ENCODE data around the gene KLF1. TPM values are rescaled to one million over a fixed set of nuclear protein-coding genes. Genes with fewer than 3 reads are reported as not detected.

KLF1 gene
- total and polyA plus RNA-seq, 2 donors (not counting 1 experiment from before 2014, with no cell fraction given), result not detected

DNA sequence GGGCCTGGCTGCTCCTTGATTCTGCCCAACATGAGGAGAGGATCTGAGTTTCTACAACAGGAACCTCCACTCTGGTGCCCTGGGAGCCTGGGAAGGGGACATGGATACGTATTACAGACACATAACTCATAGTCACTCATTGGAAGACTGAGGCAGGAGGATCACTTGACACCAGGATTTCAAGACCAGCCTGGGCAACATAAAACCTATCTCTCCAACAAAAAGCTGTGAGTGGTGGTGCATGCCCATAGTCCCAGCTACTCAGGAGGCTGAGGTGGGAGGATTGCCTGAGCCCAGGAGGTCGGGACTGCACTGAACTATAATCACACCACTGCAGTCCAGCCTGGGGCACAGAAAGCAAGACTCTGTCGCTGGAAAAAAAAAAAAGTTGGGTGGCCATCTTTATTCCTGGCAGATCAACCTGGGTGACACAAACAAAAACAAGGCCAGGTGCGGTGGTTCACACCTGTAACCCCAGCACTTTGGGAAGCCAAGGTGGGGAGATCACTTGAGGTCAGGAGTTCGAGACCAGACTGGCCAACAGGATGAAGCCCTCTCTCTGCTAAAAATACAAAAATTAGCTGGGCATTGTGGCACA lies 1.1 kb upstream of the KLF1 start:
- H2AFZ ChIP-seq (ENCODE audit: low read length), result no peak overlapping the region
- H3K27ac ChIP-seq (ENCODE audit: insufficient read depth, low read length), result no peak overlapping the region
- no peak for DNase-seq (ENCODE audit: low read depth in 2 of 2)
- peaks cover 1% of the 10 kb centered on the region for H3K79me2 ChIP-seq (ENCODE audit: control insufficient read depth, insufficient read depth, low read length)
- H3K4me2 ChIP-seq (ENCODE audit: extremely low read depth, insufficient read depth, low read length), result no peak overlapping the region
- no peak overlapping the region for H3K9ac ChIP-seq (ENCODE audit: insufficient read depth, low read length)
- H4K20me1 ChIP-seq (ENCODE audit: control insufficient read depth, extremely low read depth, insufficient read depth, low read length), result no peaks in the 10 kb centered on the region
- H3K4me1 ChIP-seq (ENCODE audit: control insufficient read depth, extremely low read depth, insufficient read depth, low read length), result peaks cover 6% of the 10 kb centered on the region
- H3K9me3 ChIP-seq (ENCODE audit: control insufficient read depth, insufficient read depth, low read depth, low read length), result no peaks in the 10 kb centered on the region
- no peaks in the 10 kb centered on the region for H3K36me3 ChIP-seq (ENCODE audit: control insufficient read depth, insufficient read depth, low read length)
- TF ChIP-seq EZH2 (IDR thresholded peaks at IDR 0.05; ENCODE audit: low read length, missing control alignments), result no peak
- TF ChIP-seq, protein P1, sequence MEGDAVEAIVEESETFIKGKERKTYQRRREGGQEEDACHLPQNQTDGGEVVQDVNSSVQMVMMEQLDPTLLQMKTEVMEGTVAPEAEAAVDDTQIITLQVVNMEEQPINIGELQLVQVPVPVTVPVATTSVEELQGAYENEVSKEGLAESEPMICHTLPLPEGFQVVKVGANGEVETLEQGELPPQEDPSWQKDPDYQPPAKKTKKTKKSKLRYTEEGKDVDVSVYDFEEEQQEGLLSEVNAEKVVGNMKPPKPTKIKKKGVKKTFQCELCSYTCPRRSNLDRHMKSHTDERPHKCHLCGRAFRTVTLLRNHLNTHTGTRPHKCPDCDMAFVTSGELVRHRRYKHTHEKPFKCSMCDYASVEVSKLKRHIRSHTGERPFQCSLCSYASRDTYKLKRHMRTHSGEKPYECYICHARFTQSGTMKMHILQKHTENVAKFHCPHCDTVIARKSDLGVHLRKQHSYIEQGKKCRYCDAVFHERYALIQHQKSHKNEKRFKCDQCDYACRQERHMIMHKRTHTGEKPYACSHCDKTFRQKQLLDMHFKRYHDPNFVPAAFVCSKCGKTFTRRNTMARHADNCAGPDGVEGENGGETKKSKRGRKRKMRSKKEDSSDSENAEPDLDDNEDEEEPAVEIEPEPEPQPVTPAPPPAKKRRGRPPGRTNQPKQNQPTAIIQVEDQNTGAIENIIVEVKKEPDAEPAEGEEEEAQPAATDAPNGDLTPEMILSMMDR (conservative IDR thresholded peaks at IDR 0.05 in 1 of 2, IDR thresholded peaks at IDR 0.05 in 1 of 2; ENCODE audit: low read depth in 1 of 2, low read length in 2 of 2), result no peak
- peaks cover 20% of the 10 kb centered on the region for H3K27me3 ChIP-seq (ENCODE audit: control insufficient read depth, insufficient read depth, low read length)
- H3K4me3 ChIP-seq (replicated peaks in 1 of 4; ENCODE audit: control extremely low read depth in 1 of 4, insufficient read depth in 1 of 4, low read depth in 3 of 4, low read length in 4 of 4), result no peak overlapping the region

DNA sequence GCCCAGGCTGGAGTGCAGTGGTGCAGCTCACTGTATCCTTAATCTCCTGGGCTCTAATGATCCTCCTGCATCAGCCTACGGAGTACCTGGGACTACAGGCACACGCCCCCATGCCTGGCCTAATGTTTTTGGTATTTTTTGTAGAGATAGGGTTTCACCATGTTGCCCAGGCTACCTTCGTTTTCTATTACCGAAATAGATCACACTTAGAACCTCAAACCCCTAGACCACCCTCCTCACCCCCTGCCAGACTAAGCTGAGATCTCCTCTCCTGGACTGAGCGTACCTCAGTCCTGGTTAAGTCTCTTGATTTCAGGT lies 391 bp downstream of the KLF1 start:
- Histone ChIP-seq H3K36me3 (ENCODE audit: control insufficient read depth, insufficient read depth, low read length) (no peaks in the 10 kb centered on the region), H3K4me2 (ENCODE audit: extremely low read depth, insufficient read depth, low read length) (no peak overlapping the region), H3K9ac (ENCODE audit: insufficient read depth, low read length) (no peak overlapping the region), H3K9me3 (ENCODE audit: control insufficient read depth, insufficient read depth, low read depth, low read length) (no peaks in the 10 kb centered on the region), H3K4me3 (replicated peaks in 1 of 4; ENCODE audit: control extremely low read depth in 1 of 4, insufficient read depth in 1 of 4, low read depth in 3 of 4, low read length in 4 of 4) (no peak overlapping the region), H2AFZ (ENCODE audit: low read length) (no peak overlapping the region), H4K20me1 (ENCODE audit: control insufficient read depth, extremely low read depth, insufficient read depth, low read length) (no peaks in the 10 kb centered on the region), H3K4me1 (ENCODE audit: control insufficient read depth, extremely low read depth, insufficient read depth, low read length) (peaks cover 3% of the 10 kb centered on the region), H3K27ac (ENCODE audit: insufficient read depth, low read length) (no peak overlapping the region), H3K79me2 (ENCODE audit: control insufficient read depth, insufficient read depth, low read length) (no peaks in the 10 kb centered on the region), H3K27me3 (ENCODE audit: control insufficient read depth, insufficient read depth, low read length) (peaks cover 20% of the 10 kb centered on the region)
- no peak for DNase-seq (ENCODE audit: low read depth in 2 of 2)
- no peak for TF ChIP-seq EZH2 (IDR thresholded peaks at IDR 0.05; ENCODE audit: low read length, missing control alignments)
- TF ChIP-seq, protein P1 (conservative IDR thresholded peaks at IDR 0.05 in 1 of 2, IDR thresholded peaks at IDR 0.05 in 1 of 2; ENCODE audit: low read depth in 1 of 2, low read length in 2 of 2), result no peak

DNA sequence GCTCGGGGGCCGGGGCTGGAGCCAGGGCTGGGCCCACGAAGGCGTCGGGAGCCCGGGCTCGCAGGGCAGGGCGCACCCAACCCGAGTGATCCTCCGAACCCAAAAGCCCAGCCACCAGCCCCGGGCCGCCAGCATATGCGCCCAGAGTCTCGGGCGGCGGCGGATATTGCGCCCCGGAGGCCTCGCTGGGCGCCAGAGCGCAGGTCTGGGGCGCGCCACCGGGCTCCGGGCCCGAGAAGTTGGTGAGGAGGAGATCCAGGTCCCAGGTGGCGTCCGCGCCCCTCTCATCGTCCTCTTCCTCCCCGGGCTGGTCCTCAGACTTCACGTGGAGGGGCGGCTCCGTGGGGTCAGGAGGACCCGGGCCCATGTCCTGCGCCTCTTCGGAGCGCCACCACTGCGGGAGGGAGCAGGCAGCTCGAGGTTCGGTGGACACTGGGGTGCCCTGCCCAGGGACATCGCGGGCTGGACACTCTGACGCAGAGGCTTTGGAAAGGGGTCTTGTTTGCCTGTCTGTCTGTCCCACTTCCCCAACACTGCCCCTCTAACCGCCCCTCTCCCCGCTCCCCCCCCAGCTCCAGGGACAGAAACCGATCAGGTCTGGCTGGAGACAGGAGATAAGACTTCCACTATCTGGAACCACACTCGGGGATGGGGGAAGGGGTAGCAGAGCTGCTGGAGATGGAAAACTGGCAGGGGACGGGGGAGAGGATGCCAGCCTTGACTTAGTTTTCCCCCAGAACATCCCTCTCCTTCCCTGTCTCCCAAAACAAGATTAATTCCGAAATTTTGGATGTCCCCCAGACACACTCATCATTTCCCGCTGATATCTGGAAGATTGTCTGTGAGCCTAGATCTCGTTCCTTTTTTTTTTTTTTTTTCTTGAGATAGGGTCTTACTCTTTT lies 1.0 kb downstream of the KLF1 start:
- TF ChIP-seq, protein P1 (conservative IDR thresholded peaks at IDR 0.05 in 1 of 2, IDR thresholded peaks at IDR 0.05 in 1 of 2; ENCODE audit: low read depth in 1 of 2, low read length in 2 of 2), result no peak
- no peak for TF ChIP-seq EZH2 (IDR thresholded peaks at IDR 0.05; ENCODE audit: low read length, missing control alignments)
- H3K4me1 ChIP-seq (ENCODE audit: control insufficient read depth, extremely low read depth, insufficient read depth, low read length), result peaks cover 3% of the 10 kb centered on the region
- peak overlapping the region in 1 of 4 experiments; percentile 36 for H3K4me3 ChIP-seq (replicated peaks in 1 of 4; ENCODE audit: control extremely low read depth in 1 of 4, insufficient read depth in 1 of 4, low read depth in 3 of 4, low read length in 4 of 4)
- H3K27me3 ChIP-seq (ENCODE audit: control insufficient read depth, insufficient read depth, low read length), result peaks cover 20% of the 10 kb centered on the region
- H3K27ac ChIP-seq (ENCODE audit: insufficient read depth, low read length), result no peak overlapping the region
- no peaks in the 10 kb centered on the region for H3K79me2 ChIP-seq (ENCODE audit: control insufficient read depth, insufficient read depth, low read length)
- DNase-seq (ENCODE audit: low read depth in 2 of 2), result peak in 1 of 2 donors; percentile 2
- no peaks in the 10 kb centered on the region for H3K9me3 ChIP-seq (ENCODE audit: control insufficient read depth, insufficient read depth, low read depth, low read length)
- H2AFZ ChIP-seq (ENCODE audit: low read length), result no peak overlapping the region
- H3K4me2 ChIP-seq (ENCODE audit: extremely low read depth, insufficient read depth, low read length), result peak overlapping the region; percentile 25
- H3K36me3 ChIP-seq (ENCODE audit: control insufficient read depth, insufficient read depth, low read length), result no peaks in the 10 kb centered on the region
- H3K9ac ChIP-seq (ENCODE audit: insufficient read depth, low read length), result no peak overlapping the region
- H4K20me1 ChIP-seq (ENCODE audit: control insufficient read depth, extremely low read depth, insufficient read depth, low read length), result no peaks in the 10 kb centered on the region
